Panc1 (cell line): ENCODE measurements around the gene SPOCK1. TPM values are rescaled to one million over a fixed set of nuclear protein-coding genes. Genes with fewer than 3 reads are reported as not detected.

ENCODE experiments used
- ATAC-seq: fragments of 200-7000 bp; cut with Tn5 transposase; 2 replicates; pipeline ENCODE4 v1.9.1; 2020; ENCODE audit warnings: mild to moderate bottlenecking, moderate library complexity
- BruUV-seq: library from RNA; stranded (reverse); fragments of 400-500 nt; replicated peaks from 2 replicates; lab custom pipeline; 2021; lab: Mats Ljungman, UMichigan
- CTCF ChIA-PET: fragments of 300-600 bp; sonication (Branson Sonifier 250); formaldehyde crosslinking; loops from one replicate; lab custom pipeline; 2022; ENCODE audit warnings: antibody characterized with exemption; lab: Charles Lee
- POLR2A ChIA-PET: fragments of 300-600 bp; sonication (Branson Sonifier 250); formaldehyde crosslinking; loops from one replicate; lab custom pipeline; 2022; ENCODE audit warnings: antibody characterized with exemption; lab: Charles Lee
- DNase-seq: peaks from one replicate; pipeline ENCODE4 v3.0.0-alpha.2; 2010; ENCODE audit warnings: low read depth, low spot score
- H3K27ac ChIP-seq: 2 replicates; pipeline ENCODE4 v1.5.1; 2011; ENCODE audit warnings: mild to moderate bottlenecking, low read length, inconsistent platforms
- H3K27me3 ChIP-seq: fragments of 200-500 bp; sonication (Bioruptor generic); 2 replicates; pipeline ENCODE4 v1.6.0; 2014; ENCODE audit warnings: low read length, inconsistent platforms; ENCODE audit not compliant: control insufficient read depth, insufficient read depth
- H3K36me3 ChIP-seq: fragments of 200-500 bp; sonication (Bioruptor generic); 2 replicates; pipeline ENCODE4 v1.5.1; 2014; ENCODE audit warnings: inconsistent platforms, mild to moderate bottlenecking, low read length, moderate library complexity; ENCODE audit not compliant: control insufficient read depth, insufficient read depth
- H3K4me1 ChIP-seq: 2 replicates; pipeline ENCODE4 v1.5.1; 2011; ENCODE audit warnings: inconsistent platforms, mild to moderate bottlenecking, low read length, moderate library complexity; ENCODE audit not compliant: control insufficient read depth, insufficient read depth
- H3K4me3 ChIP-seq, 2 experiments: 2 replicates each; pipeline ENCODE4 v1.5.1; 2011 to 2012; ENCODE audit warnings: low read depth in 2 of 2, low read length in 2 of 2, mild to moderate bottlenecking in 2 of 2, inconsistent platforms in 1 of 2, moderate library complexity in 1 of 2
- H3K9me3 ChIP-seq: fragments of 200-500 bp; sonication (Bioruptor generic); 2 replicates; pipeline ENCODE4 v1.5.1; 2014; ENCODE audit warnings: low read depth, mild to moderate bottlenecking, inconsistent platforms, low read length, moderate library complexity; ENCODE audit not compliant: control insufficient read depth, insufficient read depth
- CTCF ChIP-seq: fragments of 450-650 bp; IDR thresholded peaks from 2 replicates; pipeline ENCODE4 v1.5.1; 2017; ENCODE audit warnings: mild to moderate bottlenecking
- POLR2AphosphoS5 ChIP-seq: IDR thresholded peaks from 2 replicates; pipeline ENCODE4 v1.6.1; 2012; ENCODE audit warnings: mild to moderate bottlenecking, low read depth, low read length, moderate library complexity
- REST ChIP-seq, 2 experiments: IDR thresholded peaks; 2 replicates each; pipeline ENCODE4 v1.6.1; 2011 to 2012; ENCODE audit warnings: low read depth in 2 of 2, control low read depth in 1 of 2, low read length in 1 of 2, mild to moderate bottlenecking in 1 of 2, moderate library complexity in 1 of 2; ENCODE audit not compliant: insufficient read depth in 1 of 2
- SIN3A ChIP-seq: IDR thresholded peaks from 2 replicates; pipeline ENCODE4 v1.6.1; 2012; ENCODE audit warnings: low read depth, mild to moderate bottlenecking, low read length, moderate library complexity, borderline replicate concordance; ENCODE audit not compliant: insufficient read depth
- TCF7L2 ChIP-seq: IDR thresholded peaks from 2 replicates; pipeline ENCODE4 v1.6.1; 2011; ENCODE audit warnings: mild to moderate bottlenecking, low read depth, low read length, inconsistent platforms
- in situ Hi-C: cut with HindIII; loops from 2 replicates; pipeline ENCODE4 v1.10.0; 2016; ENCODE audit warnings: low sequenced_read_pairs, low pct_unique_long_range_greater_than_20kb
- intact Hi-C: fragments of 100-400 bp; cut with micrococcal nuclease; formaldehyde crosslinking; loops from one replicate; pipeline ENCODE4 v1.10.0; 2022; ENCODE audit not compliant: unreplicated experiment
- total RNA-seq: library from RNA; stranded (reverse); gene quantifications from one replicate; pipeline ENCODE4 v1.2.1, GENCODE V29; 2021; ENCODE audit not compliant: unreplicated experiment

SPOCK1 gene
- total RNA-seq, 1 experiment from 2014 or later: 15.6 TPM

GRCh38 chr5:137318027-137318426, 181.1 kb downstream of the SPOCK1 start:
- ChIA-PET POLR2A (no interaction called here), CTCF (no interaction called here)
- ATAC-seq (no peak), DNase-seq (no peak)
- Histone ChIP-seq H3K4me3 (no peak overlapping the region), H3K36me3 (no peaks in the 10 kb centered on the region), H3K9me3 (no peaks in the 10 kb centered on the region), H3K27ac (no peak overlapping the region), H3K4me1 (no peaks in the 10 kb centered on the region), H3K27me3 (peaks cover 4% of the 10 kb centered on the region)
- intact Hi-C loops: no loop called here
- TF ChIP-seq SIN3A: no peak
- no peak for TF ChIP-seq CTCF
- TF ChIP-seq POLR2AphosphoS5: no peak
- in situ Hi-C loops: no loop called here
- no TSS peak for BruUV-seq

- H3K27me3 ChIP-seq: peaks cover 2% of the 10 kb centered on the region
- no peak overlapping the region for H3K27ac ChIP-seq
- no peak overlapping the region for H3K4me3 ChIP-seq
- intact Hi-C loops: no loop called here
- TF ChIP-seq REST (IDR thresholded peaks at IDR 0.05; ENCODE audit: insufficient read depth in 1 of 2, low read depth in 2 of 2, low read length in 1 of 2): no peak
- no peak for TF ChIP-seq SIN3A
- TF ChIP-seq POLR2AphosphoS5: no peak
- TF ChIP-seq TCF7L2: no peak
- no peak for TF ChIP-seq CTCF
- no peak for ATAC-seq
- H3K36me3 ChIP-seq: no peaks in the 10 kb centered on the region
- no TSS peak for BruUV-seq
- ChIA-PET POLR2A (no interaction called here), CTCF (no interaction called here)
- no peaks in the 10 kb centered on the region for H3K9me3 ChIP-seq
- in situ Hi-C loops: no loop called here
- H3K4me1 ChIP-seq: no peaks in the 10 kb centered on the region
- DNase-seq: no peak
These were observed 182.8 kb downstream of the SPOCK1 start for GRCh38 chr5:137316346-137316736.
